Stomach (tissue), 9 donors: ENCODE measurements around the gene TGIF1. TPM values are rescaled to one million over a fixed set of nuclear protein-coding genes. Genes with fewer than 3 reads are reported as not detected.

Source experiments
- DNase-seq, 2 donors: peaks; one replicate each; pipeline versions ENCODE4 v3.0.0 to v3.0.0-alpha.2; 2013 to 2019
- H3K27ac ChIP-seq, 5 donors: fragments of 200-600 bp in 4 of 5; sonication (generic) in 4 of 5; one replicate each; pipeline ENCODE4 v1.5.1; 2013 to 2019; ENCODE audit warnings: mild to moderate bottlenecking in 1 of 5, moderate library complexity in 1 of 5
- H3K27me3 ChIP-seq, 3 donors: fragments of 200-600 bp; sonication (generic); one replicate each; pipeline ENCODE4 v1.5.1; 2017 to 2019; ENCODE audit warnings: mixed run types in 1 of 3
- H3K36me3 ChIP-seq, 4 donors: fragments of 200-600 bp; sonication (generic); 1 replicate in 3 of 4; 2 replicates in 1 of 4; pipeline ENCODE4 v1.5.1; 2016 to 2019
- H3K4me1 ChIP-seq, 4 donors: fragments of 200-600 bp; sonication (generic); one replicate each; pipeline ENCODE4 v1.5.1; 2016 to 2019
- H3K4me3 ChIP-seq, 4 donors: fragments of 200-600 bp; sonication (generic) in 3 of 4; one replicate each; pipeline ENCODE4 v1.5.1; 2016 to 2019; ENCODE audit warnings: mild to moderate bottlenecking in 1 of 4
- H3K9me3 ChIP-seq, 4 donors: fragments of 200-600 bp; sonication (generic); one replicate each; pipeline ENCODE4 v1.5.1; 2016 to 2019
- CTCF ChIP-seq, 7 experiments: fragments of 450-650 bp in 4 of 7; fragments of 200-600 bp in 3 of 7; sonication (generic) in 3 of 7; IDR thresholded peaks; one replicate each; pipeline ENCODE4 v1.5.1; 2016 to 2019; ENCODE audit warnings: antibody characterized with exemption in 7 of 7, control low read depth in 2 of 7, mild to moderate bottlenecking in 1 of 7
- EP300 ChIP-seq: sonication (generic); formaldehyde crosslinking; IDR thresholded peaks from one replicate; pipeline ENCODE4 v1.6.1; 2017; ENCODE audit warnings: antibody characterized with exemption
- POLR2A ChIP-seq, 4 donors: fragments of 450-650 bp; IDR thresholded peaks; one replicate each; pipeline ENCODE4 v1.6.1; 2016; ENCODE audit warnings: antibody characterized with exemption in 4 of 4, control low read depth in 2 of 4, mild to moderate bottlenecking in 1 of 4, moderate library complexity in 1 of 4
- POLR2AphosphoS5 ChIP-seq, 3 donors: sonication (generic); formaldehyde crosslinking; IDR thresholded peaks; one replicate each; pipeline ENCODE4 v1.6.1; 2016; ENCODE audit warnings: antibody characterized with exemption in 3 of 3
- WGBS, 5 donors: extraction: QIAGEN DNeasy Blood & Tissue Kit in 3 of 5; methylation state at CpG; one replicate each; pipeline versions ENCODE4 v1.1.5 to v1.1.7; 2013 to 2018; 5-methylcytosine and 5-hydroxymethylcytosine counted together
- intact Hi-C: fragments of 100-400 bp; cut with DNase I; formaldehyde crosslinking; loops from one replicate; pipeline ENCODE4 v1.15.1; 2023; ENCODE audit warnings: low total_unique reads
- polyA plus RNA-seq, 3 donors: library from polyadenylated mRNA; stranded (reverse); fragments of 200-250 nt; gene quantifications; one replicate each; pipeline ENCODE4 v1.2.3, GENCODE V29; 2013
- total RNA-seq, 5 donors: library from RNA; depleted of rRNA; stranded (reverse); fragments of >200 nt; gene quantifications; one replicate each; pipeline versions ENCODE4 v1.1.0 to v1.2.3, GENCODE V29; 2014 to 2016
- donor health status: healthy with polysubstance abuse.
- donor health status: Bipolar disorder and iron deficiency.
- donor health status: healthy.

Gene TGIF1
- total and polyA plus RNA-seq, 8 donors = 18.7 to 87.6 (median 55.2) TPM

- Histone ChIP-seq H3K27ac (no peak overlapping the region), H3K4me1 (no peaks in the 10 kb centered on the region), H3K36me3 (no peaks in the 10 kb centered on the region), H3K9me3 (no peaks in the 10 kb centered on the region), H3K4me3 (no peak overlapping the region), H3K27me3 (no peaks in the 10 kb centered on the region)
- intact Hi-C loops = no loop called here
- no peak for DNase-seq
- no peak for TF ChIP-seq POLR2A (IDR thresholded peaks at IDR 0.05)
- no peak for TF ChIP-seq POLR2AphosphoS5 (IDR thresholded peaks at IDR 0.05)
- TF ChIP-seq EP300 = no peak
- TF ChIP-seq CTCF (IDR thresholded peaks at IDR 0.05) = no peak
- 86 to 98% (median 96%) methylated on average over 2 of the region's 2 CpGs for WGBS, 5 donors
These were observed 42.7 kb downstream of the TGIF1 start for GRCh38 chr18:3492721-3493120.

GRCh38 chr18:3493501-3494244 is 43.7 kb downstream of the TGIF1 start:
- Histone ChIP-seq H3K27me3 (peaks cover 0 to 4% (median under 1%) of the 10 kb centered on the region in 3 donors), H3K4me3 (no peak overlapping the region), H3K36me3 (no peaks in the 10 kb centered on the region), H3K27ac (no peak overlapping the region), H3K9me3 (no peaks in the 10 kb centered on the region), H3K4me1 (peaks cover 0 to under 1% (median under 1%) of the 10 kb centered on the region in 4 donors)
- DNase-seq = no peak
- WGBS, 5 donors = 75 to 79% (median 78%) methylated on average over 9 of the region's 9 CpGs
- intact Hi-C loops = no loop called here
- TF ChIP-seq POLR2A (IDR thresholded peaks at IDR 0.05) (no peak), POLR2AphosphoS5 (IDR thresholded peaks at IDR 0.05) (no peak), EP300 (no peak), CTCF (IDR thresholded peaks at IDR 0.05) (no peak)

- Histone ChIP-seq H3K27me3 (peaks cover 0 to 9% (median 5%) of the 10 kb centered on the region in 3 donors), H3K36me3 (no peaks in the 10 kb centered on the region), H3K4me1 (peaks cover 0 to 5% (median 5%) of the 10 kb centered on the region in 4 donors), H3K4me3 (no peak overlapping the region), H3K27ac (no peak overlapping the region), H3K9me3 (no peaks in the 10 kb centered on the region)
- intact Hi-C loops = no loop called here
- 49 to 76% (median 56%) methylated on average over 4 of the region's 4 CpGs for WGBS, 5 donors
- no peak for TF ChIP-seq POLR2A (IDR thresholded peaks at IDR 0.05)
- TF ChIP-seq POLR2AphosphoS5 (IDR thresholded peaks at IDR 0.05) = no peak
- no peak for TF ChIP-seq EP300
- no peak for TF ChIP-seq CTCF (IDR thresholded peaks at IDR 0.05)
- DNase-seq = no peak
These were observed 44.2 kb downstream of the TGIF1 start for GRCh38 chr18:3494245-3494526.

GRCh38 chr18:3494569-3494968 is 44.6 kb downstream of the TGIF1 start:
- no peak for DNase-seq
- WGBS, 5 donors = 87 to 94% (median 93%) methylated on average over 5 of the region's 5 CpGs
- H3K4me1 ChIP-seq = peaks cover 2 to 9% (median 8%) of the 10 kb centered on the region in 4 donors
- no peak overlapping the region for H3K27ac ChIP-seq
- H3K4me3 ChIP-seq = no peak overlapping the region
- TF ChIP-seq POLR2A (IDR thresholded peaks at IDR 0.05) (no peak), POLR2AphosphoS5 (IDR thresholded peaks at IDR 0.05) (no peak), CTCF (IDR thresholded peaks at IDR 0.05) (no peak), EP300 (no peak)
- H3K36me3 ChIP-seq = no peaks in the 10 kb centered on the region
- H3K27me3 ChIP-seq = peaks cover 0 to 13% (median 9%) of the 10 kb centered on the region in 3 donors
- intact Hi-C loops = no loop called here
- H3K9me3 ChIP-seq = no peaks in the 10 kb centered on the region
